ENCODE measurements around the gene SPATA3.

The SPATA3 gene

GRCh38 chr2:231013820-231014219 lies 17.9 kb downstream of the SPATA3 start:
- H3K36me3 ChIP-seq (ENCODE audit: low read length), result no peaks in the 10 kb centered on the region
- H3K9ac ChIP-seq (ENCODE audit: low read length), result no peak overlapping the region
- no peaks in the 10 kb centered on the region for H3K9me3 ChIP-seq (ENCODE audit: insufficient read depth, low read length)
- H3F3A ChIP-seq (ENCODE audit: insufficient read depth), result no peaks in the 10 kb centered on the region
- H3K27me3 ChIP-seq (ENCODE audit: low read length), result no peaks in the 10 kb centered on the region
- no peaks in the 10 kb centered on the region for H3K9me2 ChIP-seq (replicated peaks; ENCODE audit: insufficient read depth, low read length)
- no peak for TF ChIP-seq CTCF (IDR thresholded peaks at IDR 0.05; ENCODE audit: insufficient read depth, low read length, poor library complexity, severe bottlenecking)
- TF ChIP-seq EZH2phosphoT487 (conservative IDR thresholded peaks at IDR 0.05; ENCODE audit: low read length), result no peak
- H3K4me2 ChIP-seq (ENCODE audit: low read depth, low read length, poor library complexity, severe bottlenecking), result no peak overlapping the region
- no peaks in the 10 kb centered on the region for H4K20me1 ChIP-seq (ENCODE audit: low read depth, low read length)
- H3K79me2 ChIP-seq (ENCODE audit: insufficient read depth, low read length), result no peaks in the 10 kb centered on the region
- H3K4me3 ChIP-seq (ENCODE audit: insufficient read depth, low read length, poor library complexity, severe bottlenecking), result no peak overlapping the region
- H3K27ac ChIP-seq (ENCODE audit: low read depth, low read length), result no peak overlapping the region
- H2AFZ ChIP-seq (ENCODE audit: low read depth, low read length, severe bottlenecking), result no peak overlapping the region

- Histone ChIP-seq H3K9ac (ENCODE audit: low read length) (no peak overlapping the region), H3K9me3 (ENCODE audit: insufficient read depth, low read length) (no peaks in the 10 kb centered on the region), H2AFZ (ENCODE audit: low read depth, low read length, severe bottlenecking) (no peak overlapping the region), H3K79me2 (ENCODE audit: insufficient read depth, low read length) (no peaks in the 10 kb centered on the region), H3F3A (ENCODE audit: insufficient read depth) (no peaks in the 10 kb centered on the region), H3K4me2 (ENCODE audit: low read depth, low read length, poor library complexity, severe bottlenecking) (no peak overlapping the region), H3K4me3 (ENCODE audit: insufficient read depth, low read length, poor library complexity, severe bottlenecking) (no peak overlapping the region), H4K20me1 (ENCODE audit: low read depth, low read length) (no peaks in the 10 kb centered on the region), H3K27me3 (ENCODE audit: low read length) (no peaks in the 10 kb centered on the region), H3K9me2 (replicated peaks; ENCODE audit: insufficient read depth, low read length) (no peaks in the 10 kb centered on the region), H3K36me3 (ENCODE audit: low read length) (no peaks in the 10 kb centered on the region), H3K27ac (ENCODE audit: low read depth, low read length) (no peak overlapping the region)
- no peak for TF ChIP-seq EZH2phosphoT487 (conservative IDR thresholded peaks at IDR 0.05; ENCODE audit: low read length)
- no peak for TF ChIP-seq CTCF (IDR thresholded peaks at IDR 0.05; ENCODE audit: insufficient read depth, low read length, poor library complexity, severe bottlenecking)
Measured at GRCh38 chr2:231015478-231015877, 19.6 kb downstream of the SPATA3 start.

- H3K9ac ChIP-seq (ENCODE audit: low read length), result no peak overlapping the region
- no peaks in the 10 kb centered on the region for H3K36me3 ChIP-seq (ENCODE audit: low read length)
- H3K4me2 ChIP-seq (ENCODE audit: low read depth, low read length, poor library complexity, severe bottlenecking), result no peak overlapping the region
- no peak overlapping the region for H2AFZ ChIP-seq (ENCODE audit: low read depth, low read length, severe bottlenecking)
- H4K20me1 ChIP-seq (ENCODE audit: low read depth, low read length), result no peaks in the 10 kb centered on the region
- H3K27me3 ChIP-seq (ENCODE audit: low read length), result no peaks in the 10 kb centered on the region
- H3K79me2 ChIP-seq (ENCODE audit: insufficient read depth, low read length), result no peaks in the 10 kb centered on the region
- TF ChIP-seq CTCF (IDR thresholded peaks at IDR 0.05; ENCODE audit: insufficient read depth, low read length, poor library complexity, severe bottlenecking), result no peak
- TF ChIP-seq EZH2phosphoT487 (conservative IDR thresholded peaks at IDR 0.05; ENCODE audit: low read length), result no peak
- H3K9me3 ChIP-seq (ENCODE audit: insufficient read depth, low read length), result no peaks in the 10 kb centered on the region
- no peak overlapping the region for H3K27ac ChIP-seq (ENCODE audit: low read depth, low read length)
- no peaks in the 10 kb centered on the region for H3K9me2 ChIP-seq (replicated peaks; ENCODE audit: insufficient read depth, low read length)
- H3K4me3 ChIP-seq (ENCODE audit: insufficient read depth, low read length, poor library complexity, severe bottlenecking), result no peak overlapping the region
- H3F3A ChIP-seq (ENCODE audit: insufficient read depth), result no peaks in the 10 kb centered on the region
Measured at GRCh38 chr2:231015926-231016325, 20.0 kb downstream of the SPATA3 start.

Measured in SU-DHL-6 (cell line).